Upper lobe of left lung (tissue), 4 donors: ENCODE data around the gene KCP.

Experiments
- EP300 ChIP-seq, 4 donors: sonication (generic); formaldehyde crosslinking; IDR thresholded peaks; one replicate each; pipeline ENCODE4 v1.5.1; 2017; ENCODE audit warnings: antibody characterized with exemption in 4 of 4, control low read depth in 2 of 4
- POLR2AphosphoS5 ChIP-seq, 2 donors: sonication (generic); formaldehyde crosslinking; IDR thresholded peaks; one replicate each; pipeline ENCODE4 v1.5.1; 2017; ENCODE audit warnings: antibody characterized with exemption in 2 of 2
- TF ChIP-seq, protein P1 (sequence below), 6 experiments: fragments of 450-650 bp in 4 of 6; fragments of 200-600 bp in 2 of 6; sonication (generic) in 2 of 6; IDR thresholded peaks; one replicate each; pipeline ENCODE4 v1.5.1; 2016 to 2019; ENCODE audit warnings: antibody characterized with exemption in 6 of 6

DNA sequence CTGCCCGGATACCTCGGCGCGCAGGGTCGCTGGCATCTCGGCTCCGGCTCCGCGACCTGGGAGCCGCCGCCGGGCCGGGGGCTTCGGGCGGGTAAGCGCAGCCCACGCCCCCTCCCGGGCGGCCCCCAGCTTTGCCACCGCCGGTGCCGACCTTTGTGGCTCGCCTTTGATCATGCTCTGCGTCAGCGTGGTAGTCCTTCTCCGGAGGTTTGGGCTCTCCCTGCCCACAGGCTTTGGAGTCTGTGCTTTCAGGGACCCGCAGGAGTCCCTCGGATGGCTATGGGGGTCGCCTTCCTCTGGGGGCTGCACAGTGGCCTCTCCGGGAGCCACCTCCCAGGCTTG lies 40.6 kb downstream of the KCP start:
- TF ChIP-seq, protein P1, sequence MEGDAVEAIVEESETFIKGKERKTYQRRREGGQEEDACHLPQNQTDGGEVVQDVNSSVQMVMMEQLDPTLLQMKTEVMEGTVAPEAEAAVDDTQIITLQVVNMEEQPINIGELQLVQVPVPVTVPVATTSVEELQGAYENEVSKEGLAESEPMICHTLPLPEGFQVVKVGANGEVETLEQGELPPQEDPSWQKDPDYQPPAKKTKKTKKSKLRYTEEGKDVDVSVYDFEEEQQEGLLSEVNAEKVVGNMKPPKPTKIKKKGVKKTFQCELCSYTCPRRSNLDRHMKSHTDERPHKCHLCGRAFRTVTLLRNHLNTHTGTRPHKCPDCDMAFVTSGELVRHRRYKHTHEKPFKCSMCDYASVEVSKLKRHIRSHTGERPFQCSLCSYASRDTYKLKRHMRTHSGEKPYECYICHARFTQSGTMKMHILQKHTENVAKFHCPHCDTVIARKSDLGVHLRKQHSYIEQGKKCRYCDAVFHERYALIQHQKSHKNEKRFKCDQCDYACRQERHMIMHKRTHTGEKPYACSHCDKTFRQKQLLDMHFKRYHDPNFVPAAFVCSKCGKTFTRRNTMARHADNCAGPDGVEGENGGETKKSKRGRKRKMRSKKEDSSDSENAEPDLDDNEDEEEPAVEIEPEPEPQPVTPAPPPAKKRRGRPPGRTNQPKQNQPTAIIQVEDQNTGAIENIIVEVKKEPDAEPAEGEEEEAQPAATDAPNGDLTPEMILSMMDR (IDR thresholded peaks at IDR 0.05) = no peak
- TF ChIP-seq POLR2AphosphoS5 (IDR thresholded peaks at IDR 0.05) = no peak
- no peak for TF ChIP-seq EP300 (IDR thresholded peaks at IDR 0.05)
